ENCODE results near the gene PMFBP1. TPM values are rescaled to one million over a fixed set of nuclear protein-coding genes. Genes with fewer than 3 reads are reported as not detected.

PMFBP1 gene
- polyA plus RNA-seq, 1 of the 3 experiments (the other 2 are of a cell fraction) = 0.16 TPM

DNA sequence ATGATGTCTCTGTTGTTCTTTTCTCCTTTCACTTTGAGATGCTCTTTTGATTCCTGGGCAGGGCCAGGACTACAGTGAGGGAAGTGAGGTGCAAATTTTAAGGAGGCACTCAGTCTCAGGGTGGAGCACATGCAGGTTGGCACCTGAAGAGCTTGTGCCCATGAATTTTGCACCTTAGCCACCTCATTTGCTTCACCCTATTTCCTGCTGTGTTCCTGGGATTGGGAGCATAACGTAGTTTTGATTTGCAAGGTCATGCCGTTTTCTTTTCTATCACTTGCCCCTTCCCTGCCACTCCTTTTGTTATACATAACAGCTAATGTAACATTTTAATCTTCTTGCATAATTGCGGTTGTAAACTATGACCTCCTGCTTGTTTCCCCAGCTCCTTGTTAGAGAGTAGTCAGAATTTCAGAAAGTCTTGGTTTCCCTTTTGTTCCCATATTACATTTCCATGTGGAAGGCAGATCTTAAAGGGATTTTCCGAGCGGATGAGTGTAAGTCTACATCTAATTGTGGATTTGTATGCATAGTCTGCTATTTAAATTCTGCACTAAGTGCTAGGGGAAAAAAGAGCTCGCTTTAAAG lies 9.8 kb downstream of the PMFBP1 start:
- Histone ChIP-seq H3K27ac (ENCODE audit: low read depth in 2 of 2, low read length in 1 of 2) (no peak overlapping the region), H3K4me3 (ENCODE audit: low read depth in 2 of 2, low read length in 1 of 2) (no peak overlapping the region), H3K9me2 (no peaks in the 10 kb centered on the region), H3K4me1 (ENCODE audit: control insufficient read depth in 1 of 2, insufficient read depth in 2 of 2, low read depth in 1 of 2, low read length in 1 of 2) (peaks cover 0 to 7% of the 10 kb centered on the region in 2 experiments; a peak in 1 of 4 replicates), H3K36me3 (replicated peaks in 1 of 2; ENCODE audit: control insufficient read depth in 1 of 2, insufficient read depth in 2 of 2, low read length in 1 of 2) (no peaks in the 10 kb centered on the region), H3K27me3 (ENCODE audit: insufficient read depth) (no peaks in the 10 kb centered on the region), H3K79me2 (ENCODE audit: insufficient read depth) (no peaks in the 10 kb centered on the region), H2AFZ (ENCODE audit: low read depth) (no peak overlapping the region), H3K4me2 (no peak overlapping the region), H3K9ac (no peak overlapping the region), H3F3A (replicated peaks; ENCODE audit: insufficient read depth) (no peaks in the 10 kb centered on the region), H4K20me1 (ENCODE audit: insufficient read depth) (no peaks in the 10 kb centered on the region), H3K9me3 (no peaks in the 10 kb centered on the region)
- DNase-seq = no peak
- ChIA-PET CTCF (interaction anchor here (1.3 to 2.6 kb wide), 3 partner anchors 9 to 37 kb away, joined by 3 to 8 read pairs (median 4); no protein-coding TSS in a partner anchor), POLR2A (no interaction called here)
- WGBS (ENCODE audit: low lambda C conversion rate) = 63% methylated on average over 6 of the region's 6 CpGs
- TF ChIP-seq RFX5 (IDR thresholded peaks at IDR 0.05; ENCODE audit: low read length) (no peak), EZH2phosphoT487 (IDR thresholded peaks at IDR 0.05; ENCODE audit: borderline replicate concordance, low read depth) (no peak), TEAD4 (IDR thresholded peaks at IDR 0.05; ENCODE audit: borderline replicate concordance, insufficient read depth) (no peak), TCF12 (IDR thresholded peaks at IDR 0.05) (no peak), ELF1 (IDR thresholded peaks at IDR 0.05) (no peak), TAF1 (IDR thresholded peaks at IDR 0.05; ENCODE audit: borderline replicate concordance, low read depth, low read length) (no peak), FOSL2 (IDR thresholded peaks at IDR 0.05; ENCODE audit: borderline replicate concordance, low read depth) (no peak), SMC3 (IDR thresholded peaks at IDR 0.05; ENCODE audit: low read depth, low read length) (no peak), RCOR1 (IDR thresholded peaks at IDR 0.05; ENCODE audit: low read length) (no peak), NRF1 (IDR thresholded peaks at IDR 0.05; ENCODE audit: low read depth, low read length) (no peak), RXRA (IDR thresholded peaks at IDR 0.05; ENCODE audit: borderline replicate concordance, low read depth) (no peak), SIN3A (IDR thresholded peaks at IDR 0.05; ENCODE audit: borderline replicate concordance, low read depth, low read length) (no peak), MEF2A (IDR thresholded peaks at IDR 0.05; ENCODE audit: borderline replicate concordance, low read depth) (no peak)
- TF ChIP-seq, protein P1, sequence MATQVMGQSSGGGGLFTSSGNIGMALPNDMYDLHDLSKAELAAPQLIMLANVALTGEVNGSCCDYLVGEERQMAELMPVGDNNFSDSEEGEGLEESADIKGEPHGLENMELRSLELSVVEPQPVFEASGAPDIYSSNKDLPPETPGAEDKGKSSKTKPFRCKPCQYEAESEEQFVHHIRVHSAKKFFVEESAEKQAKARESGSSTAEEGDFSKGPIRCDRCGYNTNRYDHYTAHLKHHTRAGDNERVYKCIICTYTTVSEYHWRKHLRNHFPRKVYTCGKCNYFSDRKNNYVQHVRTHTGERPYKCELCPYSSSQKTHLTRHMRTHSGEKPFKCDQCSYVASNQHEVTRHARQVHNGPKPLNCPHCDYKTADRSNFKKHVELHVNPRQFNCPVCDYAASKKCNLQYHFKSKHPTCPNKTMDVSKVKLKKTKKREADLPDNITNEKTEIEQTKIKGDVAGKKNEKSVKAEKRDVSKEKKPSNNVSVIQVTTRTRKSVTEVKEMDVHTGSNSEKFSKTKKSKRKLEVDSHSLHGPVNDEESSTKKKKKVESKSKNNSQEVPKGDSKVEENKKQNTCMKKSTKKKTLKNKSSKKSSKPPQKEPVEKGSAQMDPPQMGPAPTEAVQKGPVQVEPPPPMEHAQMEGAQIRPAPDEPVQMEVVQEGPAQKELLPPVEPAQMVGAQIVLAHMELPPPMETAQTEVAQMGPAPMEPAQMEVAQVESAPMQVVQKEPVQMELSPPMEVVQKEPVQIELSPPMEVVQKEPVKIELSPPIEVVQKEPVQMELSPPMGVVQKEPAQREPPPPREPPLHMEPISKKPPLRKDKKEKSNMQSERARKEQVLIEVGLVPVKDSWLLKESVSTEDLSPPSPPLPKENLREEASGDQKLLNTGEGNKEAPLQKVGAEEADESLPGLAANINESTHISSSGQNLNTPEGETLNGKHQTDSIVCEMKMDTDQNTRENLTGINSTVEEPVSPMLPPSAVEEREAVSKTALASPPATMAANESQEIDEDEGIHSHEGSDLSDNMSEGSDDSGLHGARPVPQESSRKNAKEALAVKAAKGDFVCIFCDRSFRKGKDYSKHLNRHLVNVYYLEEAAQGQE (IDR thresholded peaks at IDR 0.05; ENCODE audit: low read depth, low read length) = no peak
- TF ChIP-seq, protein P2, sequence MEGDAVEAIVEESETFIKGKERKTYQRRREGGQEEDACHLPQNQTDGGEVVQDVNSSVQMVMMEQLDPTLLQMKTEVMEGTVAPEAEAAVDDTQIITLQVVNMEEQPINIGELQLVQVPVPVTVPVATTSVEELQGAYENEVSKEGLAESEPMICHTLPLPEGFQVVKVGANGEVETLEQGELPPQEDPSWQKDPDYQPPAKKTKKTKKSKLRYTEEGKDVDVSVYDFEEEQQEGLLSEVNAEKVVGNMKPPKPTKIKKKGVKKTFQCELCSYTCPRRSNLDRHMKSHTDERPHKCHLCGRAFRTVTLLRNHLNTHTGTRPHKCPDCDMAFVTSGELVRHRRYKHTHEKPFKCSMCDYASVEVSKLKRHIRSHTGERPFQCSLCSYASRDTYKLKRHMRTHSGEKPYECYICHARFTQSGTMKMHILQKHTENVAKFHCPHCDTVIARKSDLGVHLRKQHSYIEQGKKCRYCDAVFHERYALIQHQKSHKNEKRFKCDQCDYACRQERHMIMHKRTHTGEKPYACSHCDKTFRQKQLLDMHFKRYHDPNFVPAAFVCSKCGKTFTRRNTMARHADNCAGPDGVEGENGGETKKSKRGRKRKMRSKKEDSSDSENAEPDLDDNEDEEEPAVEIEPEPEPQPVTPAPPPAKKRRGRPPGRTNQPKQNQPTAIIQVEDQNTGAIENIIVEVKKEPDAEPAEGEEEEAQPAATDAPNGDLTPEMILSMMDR (IDR thresholded peaks at IDR 0.05) = no peak
- TF ChIP-seq, protein P3, sequence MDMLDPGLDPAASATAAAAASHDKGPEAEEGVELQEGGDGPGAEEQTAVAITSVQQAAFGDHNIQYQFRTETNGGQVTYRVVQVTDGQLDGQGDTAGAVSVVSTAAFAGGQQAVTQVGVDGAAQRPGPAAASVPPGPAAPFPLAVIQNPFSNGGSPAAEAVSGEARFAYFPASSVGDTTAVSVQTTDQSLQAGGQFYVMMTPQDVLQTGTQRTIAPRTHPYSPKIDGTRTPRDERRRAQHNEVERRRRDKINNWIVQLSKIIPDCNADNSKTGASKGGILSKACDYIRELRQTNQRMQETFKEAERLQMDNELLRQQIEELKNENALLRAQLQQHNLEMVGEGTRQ (IDR thresholded peaks at IDR 0.05; ENCODE audit: borderline replicate concordance, low read depth, low read length) = no peak
- TF ChIP-seq, protein P4, sequence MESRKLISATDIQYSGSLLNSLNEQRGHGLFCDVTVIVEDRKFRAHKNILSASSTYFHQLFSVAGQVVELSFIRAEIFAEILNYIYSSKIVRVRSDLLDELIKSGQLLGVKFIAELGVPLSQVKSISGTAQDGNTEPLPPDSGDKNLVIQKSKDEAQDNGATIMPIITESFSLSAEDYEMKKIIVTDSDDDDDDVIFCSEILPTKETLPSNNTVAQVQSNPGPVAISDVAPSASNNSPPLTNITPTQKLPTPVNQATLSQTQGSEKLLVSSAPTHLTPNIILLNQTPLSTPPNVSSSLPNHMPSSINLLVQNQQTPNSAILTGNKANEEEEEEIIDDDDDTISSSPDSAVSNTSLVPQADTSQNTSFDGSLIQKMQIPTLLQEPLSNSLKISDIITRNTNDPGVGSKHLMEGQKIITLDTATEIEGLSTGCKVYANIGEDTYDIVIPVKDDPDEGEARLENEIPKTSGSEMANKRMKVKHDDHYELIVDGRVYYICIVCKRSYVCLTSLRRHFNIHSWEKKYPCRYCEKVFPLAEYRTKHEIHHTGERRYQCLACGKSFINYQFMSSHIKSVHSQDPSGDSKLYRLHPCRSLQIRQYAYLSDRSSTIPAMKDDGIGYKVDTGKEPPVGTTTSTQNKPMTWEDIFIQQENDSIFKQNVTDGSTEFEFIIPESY (IDR thresholded peaks at IDR 0.05; ENCODE audit: borderline replicate concordance, low read depth) = no peak
